Upper lobe of left lung (tissue), 6 donors: ENCODE measurements around the gene PPP1R1B. TPM values are rescaled to one million over a fixed set of nuclear protein-coding genes. Genes with fewer than 3 reads are reported as not detected.

Source experiments
- ATAC-seq, 2 donors: fragments of 200-7000 bp; cut with Tn5 transposase; one replicate each; pipeline ENCODE4 v1.9.1; 2022; ENCODE audit warnings: mild to moderate bottlenecking in 2 of 2, moderate library complexity in 2 of 2; ENCODE audit not compliant: low FRiP score in 2 of 2
- DNase-seq, 2 donors: peaks; one replicate each; pipeline ENCODE4 v3.0.0-alpha.2; 2019 to 2020
- H3K27ac ChIP-seq, 4 donors: fragments of 200-600 bp; sonication (generic); one replicate each; pipeline ENCODE4 v1.5.1; 2016 to 2019
- H3K27me3 ChIP-seq, 4 donors: fragments of 200-600 bp; sonication (generic); one replicate each; pipeline ENCODE4 v1.5.1; 2017 to 2019
- H3K36me3 ChIP-seq, 4 donors: fragments of 200-600 bp; sonication (generic); one replicate each; pipeline ENCODE4 v1.5.1; 2016 to 2019
- H3K4me1 ChIP-seq, 4 donors: fragments of 200-600 bp; sonication (generic); one replicate each; pipeline ENCODE4 v1.5.1; 2018 to 2019
- H3K4me3 ChIP-seq, 4 donors: fragments of 200-600 bp; sonication (generic); one replicate each; pipeline ENCODE4 v1.5.1; 2017 to 2019; ENCODE audit warnings: mild to moderate bottlenecking in 2 of 4, moderate library complexity in 1 of 4
- H3K9me3 ChIP-seq, 4 donors: fragments of 200-600 bp; sonication (generic); one replicate each; pipeline ENCODE4 v1.5.1; 2018 to 2019
- CTCF ChIP-seq, 6 experiments: fragments of 450-650 bp in 4 of 6; fragments of 200-600 bp in 2 of 6; sonication (generic) in 2 of 6; IDR thresholded peaks; one replicate each; pipeline ENCODE4 v1.5.1; 2016 to 2019; ENCODE audit warnings: antibody characterized with exemption in 6 of 6
- EP300 ChIP-seq, 4 donors: sonication (generic); formaldehyde crosslinking; IDR thresholded peaks; one replicate each; pipeline ENCODE4 v1.5.1; 2017; ENCODE audit warnings: antibody characterized with exemption in 4 of 4, control low read depth in 2 of 4
- POLR2A ChIP-seq, 4 donors: fragments of 450-650 bp; IDR thresholded peaks; one replicate each; pipeline ENCODE4 v1.5.1; 2016 to 2017; ENCODE audit warnings: antibody characterized with exemption in 4 of 4, mild to moderate bottlenecking in 2 of 4
- POLR2AphosphoS5 ChIP-seq, 2 donors: sonication (generic); formaldehyde crosslinking; IDR thresholded peaks; one replicate each; pipeline ENCODE4 v1.5.1; 2017; ENCODE audit warnings: antibody characterized with exemption in 2 of 2
- WGBS, 2 donors: methylation state at CpG; one replicate each; pipeline ENCODE4 v1.1.5; 2017 to 2018; 5-methylcytosine and 5-hydroxymethylcytosine counted together
- total RNA-seq, 6 donors: library from RNA; depleted of rRNA in 4 of 6; stranded (reverse); fragments of >200 nt in 4 of 6; gene quantifications; one replicate each; pipeline versions ENCODE4 v1.1.0 to v1.2.1, GENCODE V29; 2016 to 2021
- donor health status: DM: no; HTN: no; CAD: no; lungs with moderate emphysema.
- donor health status: DM: no; HTN: yes; CAD: no; lungs with severe emphysema.

The PPP1R1B gene
- total RNA-seq, 6 donors from 2014 or later = 10.9 to 22.4 (median 13.8) TPM

- H3K4me3 ChIP-seq = peak overlapping the region in 3 of 4 donors; percentile 43 to 53 (median 44)
- 48 to 89% methylated on average over 5 to 15 of the region's 16 CpGs for WGBS, 2 donors
- no peak for ATAC-seq
- H3K9me3 ChIP-seq = no peaks in the 10 kb centered on the region
- TF ChIP-seq EP300 (IDR thresholded peaks at IDR 0.05) (no peak), POLR2AphosphoS5 (IDR thresholded peaks at IDR 0.05) (no peak), POLR2A (IDR thresholded peaks at IDR 0.05) (no peak), CTCF (IDR thresholded peaks at IDR 0.05) (no peak)
- peak overlapping the region in 3 of 4 donors; percentile 3 to 77 (median 70) for H3K27ac ChIP-seq
- no peaks in the 10 kb centered on the region for H3K36me3 ChIP-seq
- H3K27me3 ChIP-seq = peaks cover 4 to 17% (median 14%) of the 10 kb centered on the region in 4 donors
- peaks cover 11 to 45% (median 30%) of the 10 kb centered on the region in 4 donors for H3K4me1 ChIP-seq
- DNase-seq = peak in 1 of 2 donors; percentile 34
These were observed 1.2 kb downstream of the PPP1R1B start for GRCh38 chr17:39627712-39628516.

GRCh38 chr17:39628655-39629493, 2.1 kb downstream of the PPP1R1B start:
- Histone ChIP-seq H3K27me3 (peaks cover 4 to 17% (median 14%) of the 10 kb centered on the region in 4 donors), H3K4me1 (peaks cover 6 to 40% (median 24%) of the 10 kb centered on the region in 4 donors), H3K27ac (peak overlapping the region in 3 of 4 donors; percentile 42 to 77 (median 70)), H3K4me3 (peak overlapping the region in 2 of 4 donors; percentile 43 to 53), H3K36me3 (no peaks in the 10 kb centered on the region), H3K9me3 (no peaks in the 10 kb centered on the region)
- 59 to 60% methylated on average over 10 of the region's 10 CpGs for WGBS, 2 donors
- no peak for TF ChIP-seq EP300 (IDR thresholded peaks at IDR 0.05)
- peak in 1 of 2 donors; percentile 17 for TF ChIP-seq POLR2AphosphoS5 (IDR thresholded peaks at IDR 0.05)
- TF ChIP-seq CTCF (IDR thresholded peaks at IDR 0.05) = no peak
- TF ChIP-seq POLR2A (IDR thresholded peaks at IDR 0.05) = peak in 1 of 4 donors; percentile 21
- DNase-seq (peak in 1 of 2 donors; percentile 91), ATAC-seq (peak; percentile 15 to 30)

GRCh38 chr17:39629494-39629880, 2.7 kb downstream of the PPP1R1B start:
- H3K27ac ChIP-seq = peak overlapping the region in 3 of 4 donors; percentile 42 to 77 (median 42)
- 42 to 71% methylated on average over 3 of the region's 3 CpGs for WGBS, 2 donors

GRCh38 chr17:39629898-39630297, 3.1 kb downstream of the PPP1R1B start:
- H3K27ac ChIP-seq = peak overlapping the region in 3 of 4 donors; percentile 42 to 77 (median 49)
- no peaks in the 10 kb centered on the region for H3K36me3 ChIP-seq
- ATAC-seq = no peak
- peak in 1 of 2 donors; percentile 48 for DNase-seq
- no peaks in the 10 kb centered on the region for H3K9me3 ChIP-seq
- H3K4me1 ChIP-seq = peaks cover 10 to 45% (median 32%) of the 10 kb centered on the region in 4 donors
- peak overlapping the region in 1 of 4 donors; percentile 10 for H3K4me3 ChIP-seq
- TF ChIP-seq POLR2AphosphoS5 (IDR thresholded peaks at IDR 0.05) = no peak
- TF ChIP-seq EP300 (IDR thresholded peaks at IDR 0.05) = no peak
- no peak for TF ChIP-seq CTCF (IDR thresholded peaks at IDR 0.05)
- no peak for TF ChIP-seq POLR2A (IDR thresholded peaks at IDR 0.05)
- H3K27me3 ChIP-seq = peaks cover 4 to 17% (median 14%) of the 10 kb centered on the region in 4 donors
- WGBS, 2 donors = 68% methylated on average over 12 of the region's 12 CpGs

More at GRCh38 chr17:39629494-39629880, 2.7 kb downstream of the PPP1R1B start:
- H3K36me3 ChIP-seq = no peaks in the 10 kb centered on the region
- no peaks in the 10 kb centered on the region for H3K9me3 ChIP-seq
- peaks cover 6 to 43% (median 29%) of the 10 kb centered on the region in 4 donors for H3K4me1 ChIP-seq
- DNase-seq (peak in 1 of 2 donors; percentile 47), ATAC-seq (no peak)
- H3K27me3 ChIP-seq = peaks cover 4 to 17% (median 14%) of the 10 kb centered on the region in 4 donors
- H3K4me3 ChIP-seq = no peak overlapping the region
- TF ChIP-seq POLR2AphosphoS5 (IDR thresholded peaks at IDR 0.05) (no peak), CTCF (IDR thresholded peaks at IDR 0.05) (no peak), EP300 (IDR thresholded peaks at IDR 0.05) (no peak), POLR2A (IDR thresholded peaks at IDR 0.05) (no peak)
